H1 (cell line): ENCODE measurements around the gene TBRG4. TPM values are rescaled to one million over a fixed set of nuclear protein-coding genes. Genes with fewer than 3 reads are reported as not detected.

Source experiments
- CTCF ChIA-PET: fragments of 300-600 bp; sonication (Branson Sonifier 250); formaldehyde crosslinking; loops from one replicate; lab custom pipeline; 2021; ENCODE audit not compliant: partially characterized antibody; lab: Charles Lee
- POLR2A ChIA-PET: fragments of 300-600 bp; sonication (Branson Sonifier 250); formaldehyde crosslinking; loops from one replicate; lab custom pipeline; 2021; ENCODE audit warnings: inconsistent platforms; ENCODE audit not compliant: partially characterized antibody; lab: Charles Lee
- DNase-seq, 2 experiments: peaks; one replicate each; pipeline versions ENCODE4 v3.0.0 to v3.0.0-alpha.2; 2010 to 2022; ENCODE audit warnings: low spot score in 2 of 2, low read depth in 1 of 2, mixed read lengths in 1 of 2
- FAIRE-seq: peaks from 2 replicates; lab custom pipeline; 2011; peaks lifted over from hg19 to GRCh38; lab: Jason Lieb, UNC
- H2AFZ ChIP-seq: 2 replicates; pipeline ENCODE4 v1.8.1; 2012; ENCODE audit warnings: low read length, inconsistent platforms
- H2AK5ac ChIP-seq: 2 replicates; pipeline ENCODE4 v1.6.1; 2013; ENCODE audit warnings: low read depth, low read length
- H2BK120ac ChIP-seq: replicated peaks from 2 replicates; pipeline ENCODE3; 2013; ENCODE audit warnings: low read depth, low read length, inconsistent platforms
- H2BK12ac ChIP-seq: 2 replicates; pipeline ENCODE4 v1.6.1; 2013; ENCODE audit warnings: low read depth, low read length
- H2BK15ac ChIP-seq: 2 replicates; pipeline ENCODE4 v1.6.1; 2013; ENCODE audit warnings: low read length
- H2BK20ac ChIP-seq: 2 replicates; pipeline ENCODE4 v1.6.1; 2013; ENCODE audit warnings: low read length
- H2BK5ac ChIP-seq: 2 replicates; pipeline ENCODE4 v1.6.1; 2013; ENCODE audit warnings: low read depth, low read length
- H3K14ac ChIP-seq: 2 replicates; pipeline ENCODE4 v1.6.1; 2013; ENCODE audit warnings: inconsistent platforms; ENCODE audit not compliant: insufficient read length
- H3K18ac ChIP-seq: 2 replicates; pipeline ENCODE4 v1.6.1; 2013; ENCODE audit warnings: low read length; ENCODE audit errors: extremely low read depth
- H3K23ac ChIP-seq: 2 replicates; pipeline ENCODE4 v1.6.1; 2013; ENCODE audit warnings: inconsistent platforms; ENCODE audit not compliant: insufficient read length
- H3K23me2 ChIP-seq: 2 replicates; pipeline ENCODE4 v1.6.1; 2013; ENCODE audit warnings: low read depth, low read length
- H3K27ac ChIP-seq: 2 replicates; pipeline ENCODE4 v1.6.1; 2011; ENCODE audit warnings: low read depth, low read length, inconsistent platforms
- H3K27me3 ChIP-seq, 4 experiments: replicated peaks in 1 of 4; 1 replicate in 1 of 4; 2 replicates in 3 of 4; pipeline versions ENCODE4 v1.6.1 to v1.8.1; 2011 to 2013; ENCODE audit warnings: low read length in 3 of 4, mild to moderate bottlenecking in 3 of 4, inconsistent platforms in 2 of 4, mixed read lengths in 2 of 4, moderate library complexity in 1 of 4; ENCODE audit not compliant: control insufficient read depth in 3 of 4, insufficient read depth in 3 of 4; ENCODE audit errors: extremely low read depth in 1 of 4
- H3K36me3 ChIP-seq, 4 experiments: 2 replicates each; pipeline versions ENCODE4 v1.6.1 to v1.8.1; 2011 to 2013; ENCODE audit warnings: mild to moderate bottlenecking in 4 of 4, low read length in 3 of 4, moderate library complexity in 2 of 4, control low read depth in 1 of 4, inconsistent platforms in 1 of 4; ENCODE audit not compliant: insufficient read depth in 4 of 4, control insufficient read depth in 2 of 4
- H3K4ac ChIP-seq: replicated peaks from 2 replicates; pipeline ENCODE3; 2013; ENCODE audit warnings: low read length, low read depth, mixed read lengths, inconsistent platforms; ENCODE audit not compliant: insufficient read length
- H3K4me1 ChIP-seq, 4 experiments: replicated peaks in 1 of 4; 1 replicate in 1 of 4; 2 replicates in 3 of 4; pipeline versions ENCODE4 v1.6.1 to v1.8.1; 2011 to 2013; ENCODE audit warnings: low read length in 3 of 4, inconsistent platforms in 2 of 4, mixed read lengths in 1 of 4; ENCODE audit not compliant: insufficient read depth in 4 of 4, control insufficient read depth in 3 of 4
- H3K4me2 ChIP-seq, 2 experiments: 2 replicates each; pipeline versions ENCODE4 v1.6.1 to v1.8.1; 2011 to 2013; ENCODE audit warnings: low read depth in 2 of 2, low read length in 2 of 2, control low read depth in 1 of 2, inconsistent platforms in 1 of 2, mild to moderate bottlenecking in 1 of 2; ENCODE audit not compliant: insufficient read depth in 1 of 2
- H3K4me3 ChIP-seq, 4 experiments: fragments of 200-600, 300-600 bp in 1 of 4; sonication (generic), shearing (Covaris generic), sonication (Bioruptor Twin) in 1 of 4; 2 replicates each; pipeline versions ENCODE4 v1.5.1 to v1.8.1; 2011 to 2016; ENCODE audit warnings: low read length in 4 of 4, low read depth in 3 of 4, control low read depth in 2 of 4, inconsistent platforms in 2 of 4, mild to moderate bottlenecking in 2 of 4, mixed read lengths in 1 of 4, moderate library complexity in 1 of 4; ENCODE audit not compliant: insufficient read depth in 2 of 4; ENCODE audit errors: extremely low read depth in 1 of 4
- H3K56ac ChIP-seq: replicated peaks from 2 replicates; pipeline ENCODE3; 2013; ENCODE audit warnings: low read depth, mild to moderate bottlenecking, mixed read lengths, low read length, inconsistent platforms; ENCODE audit not compliant: insufficient read length
- H3K79me1 ChIP-seq: 2 replicates; pipeline ENCODE4 v1.6.1; 2013; ENCODE audit warnings: low read depth, low read length, control low read depth
- H3K79me2 ChIP-seq, 2 experiments: 2 replicates each; pipeline versions ENCODE4 v1.6.1 to v1.8.1; 2012 to 2013; ENCODE audit warnings: low read length in 2 of 2, mild to moderate bottlenecking in 2 of 2, inconsistent platforms in 1 of 2; ENCODE audit not compliant: insufficient read depth in 2 of 2, control insufficient read depth in 1 of 2
- H3K9ac ChIP-seq, 4 experiments: replicated peaks in 1 of 4; 1 replicate in 1 of 4; 2 replicates in 3 of 4; pipeline versions ENCODE4 v1.6.1 to v1.8.1; 2011 to 2013; ENCODE audit warnings: low read depth in 3 of 4, low read length in 3 of 4, control low read depth in 2 of 4, mild to moderate bottlenecking in 2 of 4, moderate library complexity in 2 of 4, inconsistent platforms in 1 of 4; ENCODE audit errors: extremely low read depth in 1 of 4
- H3K9me3 ChIP-seq, 2 experiments: 2 replicates each; pipeline versions ENCODE4 v1.6.1 to v1.8.1; 2012 to 2013; ENCODE audit warnings: mild to moderate bottlenecking in 2 of 2, moderate library complexity in 2 of 2, control low read depth in 1 of 2, inconsistent platforms in 1 of 2, low read depth in 1 of 2, low read length in 1 of 2, mixed read lengths in 1 of 2; ENCODE audit not compliant: insufficient read depth in 2 of 2
- H4K20me1 ChIP-seq, 2 experiments: replicated peaks in 1 of 2; 2 replicates each; pipeline versions ENCODE3 to v1.8.1; 2011 to 2013; ENCODE audit warnings: inconsistent platforms in 2 of 2, low read length in 2 of 2, mild to moderate bottlenecking in 1 of 2; ENCODE audit not compliant: insufficient read depth in 2 of 2, control insufficient read depth in 1 of 2
- H4K5ac ChIP-seq: 2 replicates; pipeline ENCODE4 v1.6.1; 2013; ENCODE audit warnings: low read length, low read depth, mixed read lengths, inconsistent platforms; ENCODE audit not compliant: insufficient read length
- H4K8ac ChIP-seq: 2 replicates; pipeline ENCODE4 v1.8.0; 2013; ENCODE audit warnings: mild to moderate bottlenecking, moderate library complexity, low read length, inconsistent platforms; ENCODE audit not compliant: insufficient read depth; ENCODE audit errors: extremely low read depth
- H4K91ac ChIP-seq: replicated peaks from 2 replicates; pipeline ENCODE3; 2013; ENCODE audit warnings: low read length, mixed read lengths, inconsistent platforms; ENCODE audit not compliant: insufficient read length
- EGR1 ChIP-seq: IDR thresholded peaks from 2 replicates; pipeline ENCODE4 v1.6.1; 2011; ENCODE audit warnings: low read depth, low read length, borderline replicate concordance
- NANOG ChIP-seq: IDR thresholded peaks from 2 replicates; pipeline ENCODE4 v1.6.1; 2011; ENCODE audit warnings: low read length, low read depth, mild to moderate bottlenecking, inconsistent platforms; ENCODE audit not compliant: insufficient read depth, poor library complexity, severe bottlenecking
- PHF8 ChIP-seq: fragments of 200-600 bp; sonication (generic); conservative IDR thresholded peaks from 2 replicates; pipeline ENCODE4 v1.7.1; 2012; ENCODE audit warnings: low read depth, mild to moderate bottlenecking, inconsistent platforms, low read length, moderate library complexity
- SP4 ChIP-seq: IDR thresholded peaks from 2 replicates; pipeline ENCODE4 v1.6.1; 2012; ENCODE audit warnings: low read length, inconsistent platforms
- TAF1 ChIP-seq: IDR thresholded peaks from 2 replicates; pipeline ENCODE4 v1.6.1; 2011; ENCODE audit warnings: mild to moderate bottlenecking, low read depth, low read length
- whole genome bisulfite sequencing, 2 experiments: shearing (Covaris generic) in 1 of 2; methylation state at CpG; one replicate each; pipeline versions ENCODE4 v1.1.6 to v1.1.7; 2013 to 2015; ENCODE audit warnings: low lambda C conversion rate in 2 of 2, mixed read lengths in 2 of 2, inconsistent platforms in 1 of 2, low coverage in 1 of 2, missing lambda C conversion rate in 1 of 2; ENCODE audit not compliant: insufficient replicate concordance in 2 of 2, insufficient coverage in 1 of 2, insufficient read length in 1 of 2; ENCODE audit errors: extremely low coverage in 1 of 2, missing lambda C conversion rate in 1 of 2; 5-methylcytosine and 5-hydroxymethylcytosine counted together
- polyA plus RNA-seq, 7 experiments: library from polyadenylated mRNA; depleted of rRNA in 3 of 7; stranded (reverse) in 5 of 7; unstranded in 2 of 7; fragments of >200 nt in 5 of 7; fragments of 200-250 nt in 2 of 7; gene quantifications; 1 replicate in 5 of 7; 2 replicates in 1 of 7; 4 replicates in 1 of 7; pipeline versions ENCODE4 v1.2.1 to v1.2.3, GENCODE V29; 2011 to 2013; ENCODE audit warnings: missing spikeins in 2 of 7, mixed read lengths in 2 of 7
- total RNA-seq: library from RNA; stranded (reverse); fragmentation: NEBNext Ultra II Directional; extraction: Animal tissue kit (Norgen Biotek cat#: 25700); gene quantifications from 2 replicates; pipeline ENCODE4 v1.2.1, GENCODE V29; 2021
- TF ChIP-seq, protein P1 (sequence below): IDR thresholded peaks from 2 replicates; pipeline ENCODE4 v1.6.1; 2011; ENCODE audit warnings: low read depth, mild to moderate bottlenecking, low read length; ENCODE audit not compliant: insufficient read depth

The TBRG4 gene
- total and polyA plus RNA-seq, 2 of the 8 experiments (the other 6 are each of a cell fraction or from before 2014, with no cell fraction given), result 110 to 137 TPM

DNA sequence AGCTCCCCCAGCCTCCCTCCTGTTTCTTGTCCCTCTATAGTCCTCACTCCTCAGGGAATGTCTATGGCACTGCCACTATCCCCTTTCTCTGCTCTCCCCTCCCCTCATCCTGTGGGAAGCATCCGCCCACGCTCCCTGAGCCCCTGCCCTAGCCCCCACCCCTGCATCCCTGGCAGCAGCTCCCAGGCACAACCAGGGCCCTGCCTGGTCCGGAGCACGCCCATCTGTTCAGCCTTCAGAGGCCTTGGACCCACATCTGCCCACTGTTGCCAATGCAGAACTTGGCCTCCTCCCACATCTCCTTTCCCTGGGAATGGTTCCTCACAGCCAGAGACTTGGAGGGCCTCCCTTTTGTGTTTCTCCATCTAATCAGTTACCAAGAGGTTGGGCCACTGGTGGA is 20.4 kb upstream of the TBRG4 start:
- POLR2A ChIA-PET, result interaction anchor here (1.6 kb wide), 1 partner anchor 27 kb away, joined by 7 read pairs; no protein-coding TSS in a partner anchor
- Histone ChIP-seq H3K4ac (no peak overlapping the region), H2BK5ac (no peak overlapping the region), H3K9me3 (no peaks in the 10 kb centered on the region), H3K23me2 (no peaks in the 10 kb centered on the region), H2AFZ (no peak overlapping the region), H3K23ac (no peak overlapping the region), H2AK5ac (no peak overlapping the region), H4K8ac (no peak overlapping the region), H3K4me1 (no peaks in the 10 kb centered on the region), H3K9ac (no peak overlapping the region), H3K79me1 (no peaks in the 10 kb centered on the region), H3K14ac (no peak overlapping the region), H2BK12ac (no peak overlapping the region), H3K18ac (no peak overlapping the region), H3K27ac (no peak overlapping the region), H2BK20ac (no peak overlapping the region), H3K4me3 (no peak overlapping the region), H2BK15ac (no peak overlapping the region), H3K79me2 (no peaks in the 10 kb centered on the region), H3K4me2 (no peak overlapping the region), H3K36me3 (no peaks in the 10 kb centered on the region), H4K5ac (no peak overlapping the region), H2BK120ac (no peak overlapping the region), H3K56ac (no peak overlapping the region), H3K27me3 (no peaks in the 10 kb centered on the region), H4K20me1 (no peaks in the 10 kb centered on the region), H4K91ac (no peak overlapping the region)
- 83% methylated on average over 4 of the region's 4 CpGs; no CpG with 5 or more reads in 1 of the 2 experiments for WGBS, 2 experiments
- no peak for DNase-seq
- CTCF ChIA-PET, result interaction anchor here (0.6 to 0.7 kb wide), 2 partner anchors 9 to 684 kb away, joined by 3 to 4 read pairs; no protein-coding TSS in a partner anchor
- TF ChIP-seq EGR1 (no peak), SP4 (no peak), PHF8 (no peak), NANOG (no peak), TAF1 (no peak)
- TF ChIP-seq, protein P1, sequence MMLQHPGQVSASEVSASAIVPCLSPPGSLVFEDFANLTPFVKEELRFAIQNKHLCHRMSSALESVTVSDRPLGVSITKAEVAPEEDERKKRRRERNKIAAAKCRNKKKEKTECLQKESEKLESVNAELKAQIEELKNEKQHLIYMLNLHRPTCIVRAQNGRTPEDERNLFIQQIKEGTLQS, result no peak
- FAIRE-seq, result no peak
